GM19240 (cell line): ENCODE results near the gene ETS1.

Source experiments
- DNase-seq: peaks from one replicate; pipeline ENCODE4 v3.0.0; 2011; ENCODE audit warnings: low spot score; ENCODE audit not compliant: insufficient read length

Gene ETS1

GRCh38 chr11:128619540-128620308 is 32.4 kb upstream of the ETS1 start:
- no peak for DNase-seq

DNA sequence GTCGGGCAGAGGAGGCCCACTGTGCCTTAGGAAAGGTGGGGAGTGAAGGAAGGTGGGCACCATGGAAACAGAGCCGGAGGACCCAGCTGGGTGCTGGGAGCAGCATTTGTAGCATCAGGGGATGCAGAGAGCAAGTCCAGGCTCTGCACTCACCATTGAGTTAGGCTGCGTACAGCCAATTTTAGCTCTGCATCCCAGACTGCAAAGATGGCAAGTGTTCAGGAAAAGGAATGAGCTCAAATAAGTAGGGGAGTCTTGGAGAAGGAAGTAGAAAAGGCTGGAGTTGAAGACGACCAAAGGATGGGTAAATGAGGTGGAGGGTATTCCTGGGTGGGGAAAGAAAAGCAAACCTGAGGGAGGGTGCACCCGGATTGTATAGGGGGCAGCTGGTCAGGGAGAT is 31.6 kb upstream of the ETS1 start:
- DNase-seq: no peak

DNA sequence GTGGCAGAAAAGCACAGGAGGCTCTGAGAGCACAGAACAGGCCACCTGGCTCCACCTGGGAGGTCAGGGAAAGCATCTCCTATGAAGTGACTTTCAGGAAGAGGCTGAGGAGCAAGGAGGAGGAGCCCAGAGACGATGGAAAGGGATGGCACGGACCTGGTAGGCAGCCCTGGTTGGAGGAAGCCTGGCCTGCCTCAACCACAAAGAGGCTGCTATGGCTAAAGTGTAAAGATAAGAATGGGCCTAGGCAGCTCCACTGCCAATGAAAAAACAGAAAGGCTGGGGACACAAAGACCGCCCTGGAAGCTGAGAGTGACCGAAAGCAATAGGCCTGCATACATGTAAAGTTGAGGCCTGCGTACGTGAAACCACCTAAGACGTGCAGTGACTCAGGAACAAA is 31.2 kb upstream of the ETS1 start:
- DNase-seq: no peak

DNA sequence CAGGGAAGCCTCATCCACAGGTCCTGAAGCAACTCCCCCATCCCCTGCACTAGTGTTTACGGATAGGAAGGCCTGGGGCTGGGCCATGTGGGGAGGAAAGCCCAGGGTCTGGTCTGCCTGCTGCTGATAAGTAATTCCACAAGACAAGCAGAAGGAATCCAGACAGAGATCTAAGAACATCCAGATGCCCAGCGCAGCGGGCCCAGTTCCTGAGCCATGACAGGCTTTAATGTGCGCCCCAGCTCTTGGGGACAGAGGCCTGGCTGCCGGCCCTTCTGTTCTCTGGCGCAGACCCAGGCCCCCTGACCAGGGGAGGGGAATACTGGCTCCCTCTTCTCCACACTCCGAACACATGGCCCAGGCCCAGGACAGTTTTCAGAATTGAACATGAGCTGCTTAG is 28.8 kb upstream of the ETS1 start:
- DNase-seq: no peak

DNA sequence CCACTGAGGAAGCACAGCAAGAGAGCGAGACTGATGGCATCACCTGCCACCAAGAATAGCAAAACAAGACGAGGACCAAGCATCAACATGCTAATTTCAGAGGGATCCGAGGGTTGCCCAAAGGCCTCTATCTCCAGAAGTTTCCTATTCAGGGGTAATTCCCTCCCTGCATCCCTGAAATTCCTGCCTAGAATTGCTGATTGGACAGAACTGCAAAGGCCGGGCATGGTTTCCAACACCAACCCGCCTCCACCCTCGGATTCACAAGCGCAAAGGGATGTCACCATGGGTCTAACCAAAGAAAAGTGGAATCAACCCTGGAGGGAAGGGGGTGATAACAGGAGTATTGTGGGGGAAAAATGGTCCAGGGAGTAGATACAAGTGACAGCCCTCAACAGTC is 28.3 kb upstream of the ETS1 start:
- DNase-seq: no peak

GRCh38 chr11:128615076-128615475 is 27.7 kb upstream of the ETS1 start:
- DNase-seq: no peak

GRCh38 chr11:128614026-128614425 is 26.7 kb upstream of the ETS1 start:
- no peak for DNase-seq

DNA sequence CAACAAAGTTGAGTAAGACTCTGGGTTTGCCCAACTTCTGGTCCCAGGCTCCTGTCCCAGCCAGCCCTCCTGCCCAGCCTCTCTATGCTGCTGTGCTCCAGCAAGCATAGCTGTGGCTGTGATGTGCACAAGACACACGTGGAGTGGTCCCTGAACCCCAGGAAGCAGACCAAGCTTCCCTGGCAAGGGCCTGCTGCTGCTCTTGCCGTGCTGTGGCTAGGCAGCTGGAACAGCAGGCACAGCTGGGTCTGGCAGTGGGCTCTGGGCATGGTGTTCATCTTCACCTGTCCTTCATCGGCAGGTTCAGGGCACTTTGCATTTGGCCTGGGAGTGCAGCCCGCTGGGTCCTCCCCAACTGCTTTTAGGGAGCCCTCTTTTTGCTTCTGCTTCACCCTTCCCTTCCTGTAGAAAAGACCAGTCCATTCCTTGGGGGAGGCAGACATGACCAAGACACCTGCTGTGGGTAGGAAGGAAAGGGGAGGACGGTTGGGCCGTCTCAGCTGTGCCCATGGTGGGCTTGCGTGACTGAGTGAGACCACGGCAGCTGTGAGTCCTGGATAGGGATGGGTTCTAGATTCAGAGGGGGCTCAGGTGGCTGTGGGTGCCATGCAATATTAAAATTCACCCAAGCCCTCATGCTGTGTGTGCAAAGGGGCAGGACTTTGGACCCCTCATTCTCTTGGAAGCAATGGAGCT is 26.1 kb upstream of the ETS1 start:
- DNase-seq: no peak

DNA sequence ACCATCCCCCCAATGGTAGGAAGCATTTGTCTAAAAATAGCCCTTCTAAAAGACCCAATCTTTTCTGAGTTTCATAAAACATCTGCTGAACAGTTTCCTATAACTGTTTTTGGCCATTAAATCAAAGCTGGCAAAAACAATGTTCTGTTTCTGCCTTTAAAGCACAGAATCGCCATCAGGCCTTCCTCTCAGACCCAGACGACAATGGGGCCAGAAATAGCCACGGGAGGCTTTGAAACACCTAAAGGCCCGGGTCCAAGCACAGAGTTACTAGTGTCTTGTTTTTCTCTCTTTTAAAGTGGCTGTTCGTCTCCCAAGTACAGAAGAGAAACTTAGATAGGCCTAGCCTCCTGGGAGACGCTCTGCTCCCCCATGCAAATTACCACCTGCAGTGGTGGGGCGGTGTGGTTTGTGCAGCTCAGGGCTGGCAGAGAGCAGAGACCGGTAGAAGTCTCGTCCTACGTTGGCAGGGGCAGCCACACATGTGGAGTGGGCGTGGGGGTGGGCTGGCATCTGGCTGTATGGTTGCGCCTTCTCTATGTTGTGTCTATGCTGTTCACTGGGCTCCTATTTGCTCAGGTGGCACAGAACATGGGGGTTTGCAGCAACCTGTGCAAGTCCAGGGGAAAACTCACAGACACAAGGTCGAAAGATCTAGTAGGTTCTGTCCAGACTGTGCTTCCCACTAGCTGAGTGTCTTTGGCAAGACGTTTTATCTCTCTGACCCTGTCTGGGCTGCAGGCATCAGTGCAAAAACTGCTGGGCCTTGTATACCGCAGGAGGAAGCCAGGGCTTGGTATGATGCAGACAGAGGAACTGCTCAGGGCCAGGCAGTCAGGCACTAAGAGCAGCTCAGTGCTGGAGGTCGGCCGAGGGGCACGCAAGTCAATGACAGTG is 23.6 kb upstream of the ETS1 start:
- peak; percentile 74 for DNase-seq

DNA sequence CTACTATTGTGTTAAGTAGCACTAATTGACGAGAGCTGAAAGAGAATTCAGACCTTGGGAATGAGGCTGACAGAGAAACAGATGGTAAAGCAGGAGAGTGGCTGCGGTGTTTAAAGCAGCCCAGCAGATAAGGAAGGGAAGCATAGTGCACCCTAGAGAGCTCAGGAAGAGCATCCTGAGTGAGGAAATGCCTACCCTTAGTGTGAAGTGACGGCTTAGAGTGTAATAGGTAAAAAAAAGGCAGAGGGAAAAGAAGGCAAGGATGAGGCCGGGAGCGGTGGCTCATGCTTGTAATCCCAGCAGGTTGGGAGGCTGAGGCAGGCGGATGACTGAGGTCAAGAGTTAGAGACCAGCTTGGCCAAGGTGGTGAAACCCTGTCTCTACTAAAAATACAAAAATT is 22.4 kb upstream of the ETS1 start:
- no peak for DNase-seq

- DNase-seq: no peak
These were observed 21.5 kb upstream of the ETS1 start for GRCh38 chr11:128608746-128609407.

DNA sequence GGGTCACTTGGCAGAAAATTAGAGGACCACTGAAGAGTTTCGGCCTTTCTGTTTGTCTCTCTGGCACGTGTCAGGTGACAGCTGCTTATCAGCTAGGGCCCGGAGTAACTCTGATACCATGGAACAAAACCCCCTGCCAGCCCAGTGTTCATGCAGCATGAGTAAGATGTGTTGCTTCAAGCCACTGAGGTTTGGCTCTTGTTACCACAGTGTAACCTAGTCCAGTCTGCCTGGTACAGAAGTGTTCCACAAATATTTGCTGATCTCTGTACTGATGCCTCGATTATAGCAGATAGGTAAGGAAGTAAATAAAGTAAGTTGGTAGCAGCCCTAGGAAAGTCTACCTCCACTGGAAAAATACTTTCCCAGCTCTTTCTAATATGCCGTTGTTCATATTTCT is 20.5 kb upstream of the ETS1 start:
- no peak for DNase-seq

DNA sequence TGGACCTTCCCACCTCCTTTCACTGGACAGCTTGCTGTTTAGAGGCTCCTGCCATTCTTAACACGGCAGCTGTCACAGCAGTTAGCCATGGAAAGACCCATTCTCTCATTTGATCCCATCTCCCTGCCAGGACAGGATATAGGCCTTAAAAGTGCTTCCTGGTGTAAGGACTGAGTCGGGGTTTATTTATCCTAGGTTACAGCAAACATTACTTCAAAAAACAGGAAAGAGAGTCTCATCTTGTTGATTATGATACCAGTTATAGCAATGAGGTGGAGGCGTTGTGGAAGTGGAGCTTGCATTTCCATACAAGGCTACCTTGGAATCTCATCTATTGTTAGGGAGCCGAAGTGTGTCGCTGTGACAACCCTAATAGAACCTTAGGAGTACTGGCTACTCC is 17.4 kb upstream of the ETS1 start:
- no peak for DNase-seq

- no peak for DNase-seq
These were observed 16.5 kb upstream of the ETS1 start for GRCh38 chr11:128603752-128604414.

DNA sequence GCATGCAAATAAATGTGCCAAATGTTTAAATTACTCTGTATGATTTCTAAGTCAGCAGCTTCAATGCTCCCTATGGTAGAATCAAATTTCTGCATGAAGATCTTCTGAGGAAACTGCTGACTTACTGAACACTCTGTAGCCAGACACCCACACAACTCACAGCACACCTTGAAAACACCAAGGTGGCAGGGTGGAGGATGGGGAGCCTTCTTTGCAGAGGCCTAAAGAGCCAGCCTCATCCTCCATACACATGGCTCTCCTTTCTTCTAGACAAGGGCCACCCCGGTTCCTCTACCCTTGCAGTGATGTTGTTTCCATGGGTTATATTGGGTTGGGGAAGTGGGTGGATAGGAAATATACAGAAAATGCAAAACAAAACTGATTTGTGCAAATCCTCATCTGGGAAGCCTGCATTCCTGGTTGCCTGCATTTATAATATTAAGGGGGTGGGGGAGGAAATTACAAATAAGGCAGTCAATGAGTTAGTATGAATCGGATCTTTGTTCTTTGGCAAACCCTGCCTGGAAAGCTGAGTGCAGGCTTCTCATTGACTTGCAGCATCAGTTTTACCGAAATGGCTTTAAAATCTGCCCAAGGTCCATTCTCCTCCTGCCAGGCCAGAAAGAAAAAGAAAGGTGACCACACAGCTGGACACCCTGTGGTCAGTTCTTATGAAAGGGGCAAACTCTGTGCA is 15.8 kb upstream of the ETS1 start:
- no peak for DNase-seq

DNA sequence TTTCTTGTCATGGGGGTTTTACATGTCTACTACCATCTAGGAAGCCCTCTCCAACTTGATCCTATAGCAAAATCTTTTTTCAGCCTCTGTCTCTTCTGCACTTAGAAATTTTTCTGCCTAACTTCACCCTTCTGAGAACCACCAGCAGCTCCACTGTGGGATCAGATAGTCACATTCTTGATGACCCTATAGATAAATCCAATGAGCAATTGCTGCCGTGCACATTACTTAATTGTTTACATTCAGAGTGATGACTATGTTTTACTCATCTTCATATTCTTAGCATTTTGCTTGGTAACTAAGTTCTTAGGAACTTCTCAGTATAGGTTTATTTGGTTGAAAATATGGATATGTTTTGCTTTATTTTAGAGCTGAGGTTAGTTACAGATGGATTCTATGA is 12.4 kb upstream of the ETS1 start:
- DNase-seq: no peak

- DNase-seq: no peak
These were observed 11.3 kb upstream of the ETS1 start for GRCh38 chr11:128598506-128599150.

DNA sequence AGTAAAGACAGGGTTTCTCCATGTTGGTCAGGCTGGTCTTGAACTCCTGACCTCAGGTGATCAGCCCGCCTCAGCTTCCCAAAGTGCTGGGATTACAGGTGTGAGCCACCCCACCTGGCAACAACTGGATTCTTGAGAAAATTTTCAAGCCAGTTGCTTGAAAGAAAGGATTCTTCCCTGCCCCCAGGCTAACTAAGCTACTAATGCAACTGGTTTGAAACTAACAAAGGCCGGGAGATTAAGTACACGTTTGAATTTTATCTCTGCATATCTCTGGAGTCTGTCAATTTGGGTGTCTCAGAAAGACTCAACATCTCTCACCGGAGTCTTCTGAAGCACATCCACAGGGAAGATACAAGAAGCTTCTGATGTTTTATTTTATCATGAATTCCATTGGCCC is 10.7 kb upstream of the ETS1 start:
- no peak for DNase-seq

DNA sequence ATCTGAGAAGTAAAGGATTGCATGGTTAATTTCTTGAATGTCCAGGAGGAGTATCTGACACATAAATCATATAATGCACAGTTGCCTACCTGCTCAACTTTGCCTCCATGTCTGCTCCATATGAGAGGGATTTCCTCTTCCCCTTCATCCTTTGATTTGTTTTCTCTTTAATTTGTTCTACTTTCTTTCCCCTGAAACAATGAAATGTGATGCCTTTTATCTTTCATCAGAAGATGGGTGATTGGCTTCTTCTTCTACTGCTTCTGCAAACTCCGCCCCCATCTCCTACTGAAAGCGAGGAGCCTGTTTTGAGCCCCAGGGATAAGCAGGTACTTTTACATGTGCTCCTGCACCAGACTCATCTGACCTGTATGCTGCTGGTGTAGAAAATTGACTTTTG is 9.9 kb upstream of the ETS1 start:
- DNase-seq: no peak

DNA sequence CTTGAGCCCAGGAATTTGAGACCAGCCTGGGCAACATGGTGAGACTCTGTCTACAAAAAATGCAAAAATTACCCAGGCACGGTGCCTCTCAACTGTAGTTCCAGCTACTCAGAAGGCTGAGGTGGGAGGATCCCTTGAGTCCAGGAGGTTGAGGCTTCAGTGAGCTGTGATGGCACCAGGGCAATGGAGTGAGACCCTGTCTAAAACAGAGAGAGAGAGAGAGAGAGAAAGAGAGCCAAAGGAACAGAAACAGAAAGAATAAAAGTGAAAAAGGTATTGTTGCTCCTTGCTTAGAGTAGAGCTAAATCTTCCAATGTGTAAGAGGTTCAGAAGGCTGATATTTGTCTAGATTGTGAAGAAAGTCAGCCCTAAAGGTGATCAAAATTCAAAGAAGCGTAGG is 8.9 kb upstream of the ETS1 start:
- DNase-seq: no peak
